HepG2 (cell line): Measurements from ENCODE around the gene POU2AF3. TPM values are rescaled to one million over a fixed set of nuclear protein-coding genes. Genes with fewer than 3 reads are reported as not detected.

Source experiments
- ATF7 ChIP-seq, 2 experiments: fragments of 450-650 bp in 1 of 2; sonication (generic) in 1 of 2; formaldehyde crosslinking in 1 of 2; IDR thresholded peaks; 2 replicates each; pipeline versions ENCODE4 v1.4.0 to v1.6.1; 2016 to 2020; ENCODE audit warnings: antibody characterized with exemption in 1 of 2, mild to moderate bottlenecking in 1 of 2, missing genetic modification reagents in 1 of 2
- CCDC6 ChIP-seq: sonication (generic); formaldehyde crosslinking; IDR thresholded peaks from 2 replicates; pipeline ENCODE4 v1.8.1; 2022; ENCODE audit warnings: mild to moderate bottlenecking, missing genetic modification reagents, moderate library complexity
- FOXP1 ChIP-seq, 2 experiments: fragments of 450-650 bp in 1 of 2; IDR thresholded peaks; 2 replicates each; pipeline ENCODE4 v1.6.1; 2017 to 2018; ENCODE audit warnings: antibody characterized with exemption in 1 of 2
- GZF1 ChIP-seq: sonication (generic); formaldehyde crosslinking; IDR thresholded peaks from 2 replicates; pipeline ENCODE4 v1.5.1; 2020; ENCODE audit warnings: mild to moderate bottlenecking, missing genetic modification reagents
- HOXD1 ChIP-seq: sonication (generic); formaldehyde crosslinking; IDR thresholded peaks from 2 replicates; pipeline ENCODE4 v1.5.0; 2020; ENCODE audit warnings: missing genetic modification reagents
- IKZF4 ChIP-seq: sonication (generic); formaldehyde crosslinking; IDR thresholded peaks from 2 replicates; pipeline ENCODE4 v1.5.1; 2020; ENCODE audit warnings: borderline replicate concordance, mild to moderate bottlenecking, low read depth, missing genetic modification reagents; ENCODE audit errors: not compliant biosample characterization
- KDM2A ChIP-seq: sonication (generic); formaldehyde crosslinking; IDR thresholded peaks from 2 replicates; pipeline ENCODE4 v1.4.0; 2020; ENCODE audit warnings: low read depth, missing genetic modification reagents, borderline replicate concordance
- MAFK ChIP-seq, 2 experiments: IDR thresholded peaks in 1 of 2; conservative IDR thresholded peaks in 1 of 2; 2 replicates each; pipeline ENCODE4 v1.6.1; 2011; ENCODE audit warnings: improper control_type of control experiment in 2 of 2, low read length in 2 of 2
- NRL ChIP-seq: sonication (generic); formaldehyde crosslinking; IDR thresholded peaks from 2 replicates; pipeline ENCODE4 v1.5.0; 2020; ENCODE audit warnings: missing genetic modification reagents, mild to moderate bottlenecking, moderate library complexity, borderline replicate concordance
- PAF1 ChIP-seq: IDR thresholded peaks from 2 replicates; pipeline ENCODE4 v1.6.1; 2016; ENCODE audit warnings: missing genetic modification reagents, missing compliant biosample characterization
- POLR2AphosphoS5 ChIP-seq: IDR thresholded peaks from 2 replicates; pipeline ENCODE4 v1.6.1; 2012; ENCODE audit warnings: low read depth, low read length
- PTBP1 ChIP-seq: fragments of 200-400 bp; formaldehyde crosslinking; IDR thresholded peaks from 2 replicates; pipeline ENCODE4 v1.6.1; 2018; ENCODE audit warnings: low read length, low read depth; ENCODE audit not compliant: poor library complexity, severe bottlenecking
- SKI ChIP-seq: fragments of 450-650 bp; IDR thresholded peaks from one replicate; pipeline ENCODE4 v1.6.1; 2018; ENCODE audit warnings: mild to moderate bottlenecking; ENCODE audit not compliant: partially characterized antibody
- SMYD3 ChIP-seq: sonication (generic); formaldehyde crosslinking; IDR thresholded peaks from 2 replicates; pipeline ENCODE4 v1.8.1; 2023; ENCODE audit warnings: mild to moderate bottlenecking, missing genetic modification reagents
- TOPORS ChIP-seq: sonication (generic); formaldehyde crosslinking; IDR thresholded peaks from 2 replicates; pipeline ENCODE4 v1.8.0; 2023; ENCODE audit warnings: mild to moderate bottlenecking, missing genetic modification reagents
- ZBTB7A ChIP-seq: sonication (generic); formaldehyde crosslinking; IDR thresholded peaks from 2 replicates; pipeline ENCODE4 v1.8.0; 2022; ENCODE audit warnings: mild to moderate bottlenecking, missing genetic modification reagents
- ZIK1 ChIP-seq: sonication (generic); formaldehyde crosslinking; IDR thresholded peaks from 2 replicates; pipeline ENCODE4 v1.5.0; 2020; ENCODE audit warnings: mild to moderate bottlenecking, low read depth, missing genetic modification reagents, borderline replicate concordance
- ZNF354B ChIP-seq: sonication (generic); formaldehyde crosslinking; IDR thresholded peaks from 2 replicates; pipeline ENCODE4 v1.8.0; 2022; ENCODE audit warnings: mild to moderate bottlenecking, missing genetic modification reagents
- ZNF589 ChIP-seq: sonication (generic); formaldehyde crosslinking; conservative IDR thresholded peaks from 2 replicates; pipeline ENCODE4 v1.8.0; 2022; ENCODE audit warnings: mild to moderate bottlenecking, moderate library complexity, missing genetic modification reagents
- ZNF7 ChIP-seq: IDR thresholded peaks from 2 replicates; pipeline ENCODE4 v1.6.1; 2016; ENCODE audit warnings: missing biosample characterization, missing genetic modification reagents
- ZNF790 ChIP-seq: sonication (generic); formaldehyde crosslinking; IDR thresholded peaks from 2 replicates; pipeline ENCODE4 v1.8.0; 2022; ENCODE audit warnings: missing genetic modification reagents, mild to moderate bottlenecking, borderline replicate concordance
- polyA plus RNA-seq, 8 experiments: library from polyadenylated mRNA; depleted of rRNA in 3 of 8; stranded (reverse) in 7 of 8; unstranded in 1 of 8; fragments of >200 nt; fragmentation: Illumina TruSeq in 4 of 8; extraction: Trizol in 4 of 8; gene quantifications; 2 replicates each; pipeline versions ENCODE4 v1.2.1 to v1.2.3, GENCODE V29; 2011 to 2016; ENCODE audit warnings: low read depth in 4 of 8, missing spikeins in 1 of 8, mixed read lengths in 1 of 8; ENCODE audit not compliant: insufficient read depth in 1 of 8
- total RNA-seq, 5 experiments: library from RNA; depleted of rRNA; stranded (reverse); fragments of >200 nt; fragmentation: Illumina TruSeq; extraction: Trizol; gene quantifications; 2 replicates each; pipeline ENCODE4 v1.2.3, GENCODE V29; 2016; ENCODE audit warnings: low read depth in 1 of 5
- TF ChIP-seq, protein P1 (sequence below): sonication (generic); formaldehyde crosslinking; IDR thresholded peaks from 2 replicates; pipeline ENCODE4 v1.4.0; 2020; ENCODE audit warnings: missing genetic modification reagents
- TF ChIP-seq, protein P2 (sequence below): sonication (generic); formaldehyde crosslinking; conservative IDR thresholded peaks from 2 replicates; pipeline ENCODE4 v1.8.0; 2022; ENCODE audit warnings: missing genetic modification reagents
- TF ChIP-seq, protein P3 (sequence below): sonication (generic); formaldehyde crosslinking; IDR thresholded peaks from 2 replicates; pipeline ENCODE4 v1.8.0; 2022; ENCODE audit warnings: mild to moderate bottlenecking, missing genetic modification reagents, borderline replicate concordance

Gene POU2AF3
- total and polyA plus RNA-seq, 2 of the 13 experiments (the other 11 are each of a cell fraction or from before 2014, with no cell fraction given): 7.8 to 71.2 TPM

DNA sequence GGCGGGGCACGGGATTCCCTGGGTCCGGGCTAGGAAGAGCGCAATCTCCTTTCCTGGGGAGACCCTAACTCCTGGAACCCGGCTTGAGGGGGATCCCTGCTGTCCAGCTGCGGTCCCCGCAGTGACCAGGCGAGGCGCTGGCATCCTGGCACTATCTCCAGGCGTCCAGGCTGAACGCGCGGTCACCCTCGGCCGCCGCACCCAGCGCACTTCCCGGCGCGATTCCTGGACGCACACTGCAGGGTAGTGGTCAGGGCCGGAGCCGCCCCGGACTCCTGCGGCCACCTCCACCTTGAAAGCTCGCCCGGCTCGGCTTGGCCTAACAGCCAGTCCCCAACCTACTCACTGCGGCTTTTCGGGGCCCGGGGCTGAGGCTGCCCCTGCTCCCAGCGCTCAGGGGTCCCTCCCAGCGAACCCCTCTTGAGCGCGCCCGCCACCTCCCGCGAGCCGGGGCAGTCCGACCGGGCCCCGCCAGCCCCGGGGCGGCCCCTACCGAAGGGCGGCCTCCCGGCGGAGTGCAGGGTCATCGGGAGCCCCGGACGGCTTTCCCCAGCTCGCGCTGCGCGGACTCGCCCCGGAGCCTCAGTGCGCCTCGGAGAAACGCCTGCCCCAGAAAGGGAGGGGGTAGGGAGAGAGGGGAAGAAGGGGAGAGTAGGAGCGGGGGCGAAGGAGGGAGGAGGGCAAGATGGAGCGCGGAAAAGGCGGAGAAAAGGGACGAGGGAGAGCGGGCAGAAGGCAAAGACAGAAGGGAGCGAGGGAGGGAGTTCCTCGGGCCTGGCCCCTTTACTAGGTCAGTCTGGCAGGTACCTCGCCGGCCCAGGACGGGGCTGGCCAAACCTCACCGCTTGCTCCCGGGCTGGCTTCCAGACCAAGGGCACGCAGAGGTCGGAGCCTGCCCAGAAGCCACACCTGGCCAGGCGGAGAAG lies 1.0 kb downstream of the POU2AF3 start (continued):
- TF ChIP-seq TOPORS (CRISPR knock-in tag): no peak
- no peak for TF ChIP-seq ATF7 (IDR thresholded peaks at IDR 0.05)
- no peak for TF ChIP-seq ATF7 (CRISPR knock-in tag; IDR thresholded peaks at IDR 0.05)
- TF ChIP-seq HOXD1 (CRISPR knock-in tag): peak; percentile 58; the same call in 1 of the 2 replicates
- TF ChIP-seq ZNF589 (CRISPR knock-in tag): peak; percentile 26; the same call in 1 of the 2 replicates
- no peak for TF ChIP-seq SKI
- peak; percentile 18 for TF ChIP-seq IKZF4 (CRISPR knock-in tag)
- peak; percentile 80; the same call in 1 of the 2 replicates for TF ChIP-seq ZNF790 (CRISPR knock-in tag)
- TF ChIP-seq PAF1 (CRISPR knock-in tag): no peak
- TF ChIP-seq, protein P1, sequence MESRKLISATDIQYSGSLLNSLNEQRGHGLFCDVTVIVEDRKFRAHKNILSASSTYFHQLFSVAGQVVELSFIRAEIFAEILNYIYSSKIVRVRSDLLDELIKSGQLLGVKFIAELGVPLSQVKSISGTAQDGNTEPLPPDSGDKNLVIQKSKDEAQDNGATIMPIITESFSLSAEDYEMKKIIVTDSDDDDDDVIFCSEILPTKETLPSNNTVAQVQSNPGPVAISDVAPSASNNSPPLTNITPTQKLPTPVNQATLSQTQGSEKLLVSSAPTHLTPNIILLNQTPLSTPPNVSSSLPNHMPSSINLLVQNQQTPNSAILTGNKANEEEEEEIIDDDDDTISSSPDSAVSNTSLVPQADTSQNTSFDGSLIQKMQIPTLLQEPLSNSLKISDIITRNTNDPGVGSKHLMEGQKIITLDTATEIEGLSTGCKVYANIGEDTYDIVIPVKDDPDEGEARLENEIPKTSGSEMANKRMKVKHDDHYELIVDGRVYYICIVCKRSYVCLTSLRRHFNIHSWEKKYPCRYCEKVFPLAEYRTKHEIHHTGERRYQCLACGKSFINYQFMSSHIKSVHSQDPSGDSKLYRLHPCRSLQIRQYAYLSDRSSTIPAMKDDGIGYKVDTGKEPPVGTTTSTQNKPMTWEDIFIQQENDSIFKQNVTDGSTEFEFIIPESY (CRISPR knock-in tag): no peak
- TF ChIP-seq POLR2AphosphoS5: 0 out of 2 replicates have a peak, but pooled peaks have one; percentile 51
- TF ChIP-seq ZNF7 (CRISPR knock-in tag): no peak
- TF ChIP-seq CCDC6: no peak
- TF ChIP-seq KDM2A (CRISPR knock-in tag): peak; percentile 76
- TF ChIP-seq MAFK (conservative IDR thresholded peaks at IDR 0.05 in 1 of 2, IDR thresholded peaks at IDR 0.05 in 1 of 2; ENCODE audit: low read length in 2 of 2): no peak
- no peak for TF ChIP-seq NRL (CRISPR knock-in tag)
- TF ChIP-seq, protein P2, sequence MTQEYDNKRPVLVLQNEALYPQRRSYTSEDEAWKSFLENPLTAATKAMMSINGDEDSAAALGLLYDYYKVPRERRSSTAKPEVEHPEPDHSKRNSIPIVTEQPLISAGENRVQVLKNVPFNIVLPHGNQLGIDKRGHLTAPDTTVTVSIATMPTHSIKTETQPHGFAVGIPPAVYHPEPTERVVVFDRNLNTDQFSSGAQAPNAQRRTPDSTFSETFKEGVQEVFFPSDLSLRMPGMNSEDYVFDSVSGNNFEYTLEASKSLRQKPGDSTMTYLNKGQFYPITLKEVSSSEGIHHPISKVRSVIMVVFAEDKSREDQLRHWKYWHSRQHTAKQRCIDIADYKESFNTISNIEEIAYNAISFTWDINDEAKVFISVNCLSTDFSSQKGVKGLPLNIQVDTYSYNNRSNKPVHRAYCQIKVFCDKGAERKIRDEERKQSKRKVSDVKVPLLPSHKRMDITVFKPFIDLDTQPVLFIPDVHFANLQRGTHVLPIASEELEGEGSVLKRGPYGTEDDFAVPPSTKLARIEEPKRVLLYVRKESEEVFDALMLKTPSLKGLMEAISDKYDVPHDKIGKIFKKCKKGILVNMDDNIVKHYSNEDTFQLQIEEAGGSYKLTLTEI: no peak
- TF ChIP-seq ZNF354B: no peak
- no peak for TF ChIP-seq SMYD3 (CRISPR knock-in tag)
- TF ChIP-seq FOXP1 (IDR thresholded peaks at IDR 0.05): no peak
- TF ChIP-seq FOXP1 (CRISPR knock-in tag; IDR thresholded peaks at IDR 0.05): no peak
- TF ChIP-seq, protein P3, sequence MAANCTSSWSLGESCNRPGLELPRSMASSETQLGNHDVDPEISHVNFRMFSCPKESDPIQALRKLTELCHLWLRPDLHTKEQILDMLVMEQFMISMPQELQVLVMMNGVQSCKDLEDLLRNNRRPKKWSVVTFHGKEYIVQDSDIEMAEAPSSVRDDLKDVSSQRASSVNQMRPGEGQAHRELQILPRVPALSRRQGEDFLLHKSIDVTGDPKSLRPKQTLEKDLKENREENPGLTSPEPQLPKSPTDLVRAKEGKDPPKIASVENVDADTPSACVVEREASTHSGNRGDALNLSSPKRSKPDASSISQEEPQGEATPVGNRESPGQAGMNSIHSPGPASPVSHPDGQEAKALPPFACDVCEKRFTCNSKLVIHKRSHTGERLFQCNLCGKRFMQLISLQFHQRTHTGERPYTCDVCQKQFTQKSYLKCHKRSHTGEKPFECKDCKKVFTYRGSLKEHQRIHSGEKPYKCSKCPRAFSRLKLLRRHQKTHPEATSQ: no peak
- TF ChIP-seq ZBTB7A (CRISPR knock-in tag): no peak; the same call in none of the 2 replicates
- TF ChIP-seq ZIK1 (CRISPR knock-in tag): no peak
- TF ChIP-seq GZF1 (CRISPR knock-in tag): 0 out of 2 replicates have a peak, but pooled peaks have one; percentile 39
- TF ChIP-seq PTBP1: no peak
